Right lobe of liver (tissue), 6 donors: ENCODE measurements around the gene CDH23. TPM values are rescaled to one million over a fixed set of nuclear protein-coding genes. Genes with fewer than 3 reads are reported as not detected.

Experiments used
- ATAC-seq, 4 donors: fragments of 200-7000 bp; cut with Tn5 transposase; one replicate each; pipeline ENCODE4 v1.9.1; 2020; ENCODE audit warnings: mild to moderate bottlenecking in 4 of 4, moderate library complexity in 4 of 4
- DNase-seq, 3 donors: peaks; one replicate each; pipeline ENCODE4 v3.0.0-alpha.2; 2020
- H3K27ac ChIP-seq, 3 donors: fragments of 200-600 bp; one replicate each; pipeline ENCODE4 v1.8.0; 2022
- H3K27me3 ChIP-seq, 2 donors: fragments of 200-600 bp; one replicate each; pipeline ENCODE4 v1.8.0; 2022
- H3K36me3 ChIP-seq, 4 donors: fragments of 200-600 bp; sonication (generic) in 1 of 4; one replicate each; pipeline versions ENCODE4 v1.5.1 to v1.8.0; 2017 to 2022; ENCODE audit warnings: control low read depth in 1 of 4
- H3K4me1 ChIP-seq, 4 donors: fragments of 200-600 bp; sonication (generic) in 1 of 4; one replicate each; pipeline versions ENCODE4 v1.5.1 to v1.8.0; 2017 to 2022; ENCODE audit warnings: control low read depth in 1 of 4
- H3K4me3 ChIP-seq, 3 donors: fragments of 200-600 bp; one replicate each; pipeline ENCODE4 v1.8.0; 2022
- H3K9me3 ChIP-seq, 4 donors: fragments of 200-600 bp; sonication (generic) in 1 of 4; one replicate each; pipeline versions ENCODE4 v1.5.1 to v1.8.0; 2017 to 2022; ENCODE audit warnings: control low read depth in 1 of 4
- CTCF ChIP-seq, 4 donors: fragments of 200-600 bp in 3 of 4; fragments of 450-650 bp in 1 of 4; IDR thresholded peaks; one replicate each; pipeline versions ENCODE4 v1.5.1 to v1.8.0; 2016 to 2022; ENCODE audit warnings: antibody characterized with exemption in 4 of 4, mild to moderate bottlenecking in 2 of 4
- POLR2A ChIP-seq: fragments of 450-650 bp; IDR thresholded peaks from one replicate; pipeline ENCODE4 v1.6.1; 2017; ENCODE audit warnings: antibody characterized with exemption, mild to moderate bottlenecking
- WGBS: methylation state at CpG from one replicate; pipeline ENCODE4 v1.1.6; 2018; ENCODE audit warnings: low coverage, low lambda C conversion rate; ENCODE audit not compliant: insufficient coverage; ENCODE audit errors: missing lambda C conversion rate; 5-methylcytosine and 5-hydroxymethylcytosine counted together
- intact Hi-C, 2 donors: fragments of 100-400 bp; cut with DNase I; formaldehyde crosslinking; loops; one replicate each; pipeline versions ENCODE4 v1.11.2 to v1.14.1; 2022
- total RNA-seq, 6 experiments: library from RNA; depleted of rRNA in 2 of 6; stranded (reverse); fragments of >200 nt in 2 of 6; fragmentation: NEBNext Ultra II Directional in 3 of 6; extraction: Animal tissue kit (Norgen Biotek cat#: 25700) in 3 of 6; gene quantifications; one replicate each; pipeline versions ENCODE4 v1.1.0 to v1.2.4, GENCODE V29; 2016 to 2023
- donor health status: DM: no; HTN: yes; CAD: no.
- donor health status: DM: no; HTN: no; CAD: no.
- donor health status: DM: no; HTN: no; CAD: no.
- donor health status: DM: no; HTN: yes; CAD: no.
- donor health status: DM: no; HTN: yes; CAD: no.

The CDH23 gene
- total RNA-seq, 6 experiments from 2014 or later, result 3.3 to 19.7 (median 6.3) TPM

GRCh38 chr10:71486484-71487114 is 89.9 kb downstream of the CDH23 start:
- no peaks in the 10 kb centered on the region for H3K9me3 ChIP-seq
- DNase-seq (peak; percentile 65 to 72 (median 67)), ATAC-seq (peak; percentile 69 to 89 (median 80))
- H3K27me3 ChIP-seq, result no peaks in the 10 kb centered on the region
- no peak overlapping the region for H3K4me3 ChIP-seq
- intact Hi-C loops, result loop anchor here in 1 of 2 donors (10.0 kb wide), 1 partner anchor 162 kb away; no protein-coding TSS in a partner anchor
- no peaks in the 10 kb centered on the region for H3K4me1 ChIP-seq
- 6% methylated on average over 2 of the region's 6 CpGs for WGBS
- H3K27ac ChIP-seq, result no peak overlapping the region
- no peaks in the 10 kb centered on the region for H3K36me3 ChIP-seq
- TF ChIP-seq CTCF (IDR thresholded peaks at IDR 0.05) (peak; percentile 47 to 73 (median 56)), POLR2A (no peak)

- DNase-seq (no peak), ATAC-seq (peak in 1 of 4 donors; percentile 13)
- Histone ChIP-seq H3K9me3 (no peaks in the 10 kb centered on the region), H3K4me3 (no peak overlapping the region), H3K27ac (no peak overlapping the region), H3K4me1 (no peaks in the 10 kb centered on the region), H3K27me3 (no peaks in the 10 kb centered on the region), H3K36me3 (no peaks in the 10 kb centered on the region)
- TF ChIP-seq CTCF (IDR thresholded peaks at IDR 0.05) (no peak), POLR2A (no peak)
- intact Hi-C loops, result loop anchor here in 1 of 2 donors (10.0 kb wide), 1 partner anchor 163 kb away; no protein-coding TSS in a partner anchor
- WGBS, result 61% methylated on average over 1 of the region's 1 CpG
These were observed 91.0 kb downstream of the CDH23 start for GRCh38 chr10:71487726-71488125.

GRCh38 chr10:71489077-71489476 is 92.4 kb downstream of the CDH23 start:
- ATAC-seq (no peak), DNase-seq (no peak)
- intact Hi-C loops, result loop anchor here in 1 of 2 donors (10.0 kb wide), 1 partner anchor 164 kb away; no protein-coding TSS in a partner anchor
- Histone ChIP-seq H3K4me1 (no peaks in the 10 kb centered on the region), H3K27ac (no peak overlapping the region), H3K9me3 (no peaks in the 10 kb centered on the region), H3K4me3 (no peak overlapping the region), H3K36me3 (no peaks in the 10 kb centered on the region), H3K27me3 (no peaks in the 10 kb centered on the region)
- 95% methylated on average over 2 of the region's 2 CpGs for WGBS
- TF ChIP-seq POLR2A, result no peak
- no peak for TF ChIP-seq CTCF (IDR thresholded peaks at IDR 0.05)

GRCh38 chr10:71492872-71493271 is 96.2 kb downstream of the CDH23 start:
- no peaks in the 10 kb centered on the region for H3K9me3 ChIP-seq
- H3K27ac ChIP-seq, result no peak overlapping the region
- no CpG with 5 or more reads among the region's 6 CpGs for WGBS
- H3K36me3 ChIP-seq, result no peaks in the 10 kb centered on the region
- H3K4me3 ChIP-seq, result no peak overlapping the region
- TF ChIP-seq POLR2A, result no peak
- no peak for TF ChIP-seq CTCF (IDR thresholded peaks at IDR 0.05)
- intact Hi-C loops, result no loop called here
- H3K4me1 ChIP-seq, result no peaks in the 10 kb centered on the region
- no peaks in the 10 kb centered on the region for H3K27me3 ChIP-seq
- no peak for ATAC-seq
- DNase-seq, result no peak
